ENCODE results near the gene CFAP100. TPM values are rescaled to one million over a fixed set of nuclear protein-coding genes. Genes with fewer than 3 reads are reported as not detected.

The CFAP100 gene
- total RNA-seq, 1 experiment from 2014 or later, result not detected

DNA sequence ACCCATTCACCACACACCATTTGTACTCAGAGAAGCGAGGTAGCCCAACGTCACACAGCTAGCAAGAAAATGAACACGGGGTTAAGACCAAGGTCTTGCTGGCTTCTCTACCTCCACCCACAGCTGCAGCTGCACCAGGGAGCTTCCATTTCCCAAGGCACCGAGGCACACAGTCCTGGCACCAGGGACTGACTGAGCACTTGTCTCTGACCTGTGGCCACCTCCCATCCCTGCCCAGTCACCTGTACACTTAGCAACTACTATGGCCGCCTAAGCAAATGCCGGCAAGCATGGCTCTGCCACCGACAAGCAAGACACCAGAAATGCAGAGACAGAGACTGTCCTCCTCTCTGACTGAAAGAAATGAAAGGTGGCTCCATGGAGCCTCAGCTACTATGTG lies 65.7 kb downstream of the CFAP100 start:
- DNase-seq (ENCODE audit: low read depth), result no peak

DNA sequence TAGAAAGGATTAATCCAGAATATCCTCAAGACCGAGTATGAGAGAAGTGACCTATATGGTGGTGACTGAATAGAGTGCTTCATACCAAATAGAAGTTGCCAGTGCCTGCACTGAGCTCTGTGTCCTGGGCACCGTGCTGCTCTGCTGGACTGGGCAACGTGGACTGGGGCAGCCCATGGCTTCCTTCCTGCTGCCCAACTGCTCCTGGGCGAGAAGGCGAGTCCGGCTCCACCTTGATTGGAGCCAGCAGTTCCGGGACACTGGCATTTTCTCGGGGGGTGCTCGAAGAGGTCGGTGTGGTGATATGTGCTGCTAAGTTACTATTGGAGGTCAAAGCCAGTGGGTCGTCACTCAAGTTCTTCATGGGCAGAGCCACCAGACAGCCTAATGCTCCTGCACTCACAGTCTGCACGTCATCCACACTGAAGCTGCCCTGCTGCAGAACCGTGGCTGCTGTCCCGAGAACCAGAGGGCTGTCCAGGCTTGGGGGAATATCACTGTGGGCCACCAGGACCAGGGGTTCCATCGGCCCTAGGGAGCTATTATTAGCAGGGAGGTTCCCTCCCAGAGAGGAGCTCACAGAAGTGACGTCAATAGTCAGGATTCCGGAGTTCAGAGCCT lies 66.9 kb downstream of the CFAP100 start:
- DNase-seq (ENCODE audit: low read depth), result no peak

- no peak for DNase-seq (ENCODE audit: low read depth)
Observed at GRCh38 chr3:126463521-126463920, 68.8 kb downstream of the CFAP100 start.

GRCh38 chr3:126464093-126464492 lies 69.4 kb downstream of the CFAP100 start:
- DNase-seq (ENCODE audit: low read depth), result no peak

- no peak for DNase-seq (ENCODE audit: low read depth)
Observed at GRCh38 chr3:126464494-126464893, 69.8 kb downstream of the CFAP100 start.

GRCh38 chr3:126464997-126465396 lies 70.3 kb downstream of the CFAP100 start:
- no peak for DNase-seq (ENCODE audit: low read depth)

- DNase-seq (ENCODE audit: low read depth), result no peak
Observed at GRCh38 chr3:126465928-126466544, 71.3 kb downstream of the CFAP100 start.

DNA sequence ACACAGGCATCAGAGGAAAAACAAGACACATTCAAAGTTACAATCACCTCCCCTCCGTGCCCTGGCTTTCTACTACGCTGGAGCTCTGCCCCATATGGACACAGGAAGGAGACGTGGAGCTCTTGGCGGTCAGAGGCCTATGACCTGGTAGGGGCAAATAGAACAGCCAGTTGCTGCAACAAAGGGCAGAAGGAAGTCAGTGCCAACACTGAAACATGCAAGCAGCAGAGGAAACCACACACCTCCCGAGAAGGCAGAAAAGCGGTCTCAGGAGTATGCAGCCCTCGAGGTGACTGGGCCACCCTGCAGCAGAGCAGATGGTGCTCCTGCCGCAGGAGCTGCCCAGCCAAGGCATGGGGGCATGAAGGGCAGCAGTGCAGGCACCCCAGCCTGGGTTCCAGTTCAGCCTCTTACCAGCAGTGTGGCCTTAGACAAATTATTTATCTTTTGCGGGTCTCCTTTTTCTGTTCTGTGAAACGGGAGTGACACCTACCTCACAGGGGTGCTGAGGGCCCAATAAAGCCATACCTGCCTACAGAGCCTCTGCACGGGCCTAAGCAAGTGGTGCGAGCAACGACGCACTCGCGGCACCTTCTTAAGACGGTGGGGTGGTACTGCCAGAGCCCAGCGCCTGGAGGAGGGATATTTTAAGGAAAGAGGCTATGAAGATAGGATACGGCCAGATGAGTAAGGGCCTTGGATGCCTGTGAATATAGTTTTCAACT lies 72.3 kb downstream of the CFAP100 start:
- no peak for DNase-seq (ENCODE audit: low read depth)

DNA sequence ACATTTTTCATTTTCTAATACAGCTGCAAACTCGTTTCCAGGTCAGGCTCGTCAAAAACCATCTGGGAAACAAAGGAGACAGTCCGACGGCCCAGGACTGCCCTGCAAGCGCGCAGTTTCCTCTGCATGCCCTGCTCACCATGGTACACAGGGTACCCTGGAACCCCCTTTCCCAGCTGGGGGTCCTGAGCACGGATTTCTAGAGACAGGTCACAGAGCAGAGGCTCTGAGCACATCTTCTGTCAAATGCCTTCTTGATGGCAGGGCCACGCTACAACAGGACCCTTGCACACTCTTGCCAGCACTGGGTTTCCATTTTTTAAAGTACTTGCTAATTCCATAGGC lies 72.9 kb downstream of the CFAP100 start:
- no peak for DNase-seq (ENCODE audit: low read depth)

DNA sequence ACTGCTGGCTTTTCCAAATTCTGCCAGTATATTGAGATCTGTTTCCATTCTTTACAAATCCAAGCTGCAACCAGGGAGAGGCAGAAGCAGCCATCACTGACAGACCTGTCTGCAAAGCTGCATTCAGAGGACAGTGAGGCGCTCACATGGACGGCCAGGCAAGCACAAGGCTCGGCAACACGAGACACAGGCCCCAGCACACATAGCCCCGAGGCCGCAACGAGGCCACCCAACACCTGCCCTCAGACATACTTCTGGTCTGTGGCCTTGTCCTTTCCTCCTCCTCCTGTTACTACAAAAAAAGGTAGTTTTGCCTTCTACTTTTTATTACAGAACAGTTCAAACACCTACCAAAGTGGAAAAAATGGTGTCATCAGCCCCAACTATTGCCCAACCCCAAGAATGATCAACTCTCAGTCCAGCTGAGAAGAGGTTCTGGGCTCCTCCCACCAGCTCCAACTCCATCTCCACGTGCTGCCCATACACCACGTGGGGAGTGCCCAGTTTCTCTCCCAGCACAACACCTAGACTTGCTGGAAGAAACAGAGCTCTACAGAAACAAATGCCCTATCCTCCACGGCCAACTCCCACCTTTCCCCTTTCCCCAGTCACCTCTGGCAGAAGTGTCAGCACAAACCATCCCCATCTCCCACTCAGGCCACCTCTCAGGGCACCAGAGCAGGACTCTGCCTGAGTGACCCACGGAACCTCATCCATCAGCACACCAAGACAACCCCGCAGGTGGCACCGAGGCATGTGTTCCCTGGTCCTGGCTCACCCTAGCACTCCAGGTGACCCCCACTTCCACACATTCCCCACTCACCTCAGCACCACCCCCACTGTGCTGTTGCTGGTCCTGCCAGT lies 73.6 kb downstream of the CFAP100 start:
- DNase-seq (ENCODE audit: low read depth), result no peak

DNA sequence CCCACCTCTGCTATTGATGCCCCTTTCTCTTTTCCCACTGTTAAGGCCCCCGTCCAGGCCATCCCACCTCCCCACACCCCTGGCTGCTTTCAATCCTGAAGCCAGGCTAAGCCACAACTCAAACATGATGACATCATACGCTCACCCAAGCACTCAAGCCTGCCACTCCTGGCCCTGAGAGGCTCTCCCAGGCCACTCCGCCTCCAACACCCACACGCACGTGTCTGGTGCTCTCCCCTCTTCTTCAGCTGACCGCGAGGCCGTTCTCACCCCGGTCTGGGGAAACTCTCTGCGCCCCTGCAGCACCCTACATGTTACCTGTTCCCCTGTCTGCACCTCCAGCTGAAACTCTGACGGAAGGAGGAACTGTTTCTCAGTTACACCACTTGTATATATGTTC lies 74.8 kb downstream of the CFAP100 start:
- no peak for DNase-seq (ENCODE audit: low read depth)

DNA sequence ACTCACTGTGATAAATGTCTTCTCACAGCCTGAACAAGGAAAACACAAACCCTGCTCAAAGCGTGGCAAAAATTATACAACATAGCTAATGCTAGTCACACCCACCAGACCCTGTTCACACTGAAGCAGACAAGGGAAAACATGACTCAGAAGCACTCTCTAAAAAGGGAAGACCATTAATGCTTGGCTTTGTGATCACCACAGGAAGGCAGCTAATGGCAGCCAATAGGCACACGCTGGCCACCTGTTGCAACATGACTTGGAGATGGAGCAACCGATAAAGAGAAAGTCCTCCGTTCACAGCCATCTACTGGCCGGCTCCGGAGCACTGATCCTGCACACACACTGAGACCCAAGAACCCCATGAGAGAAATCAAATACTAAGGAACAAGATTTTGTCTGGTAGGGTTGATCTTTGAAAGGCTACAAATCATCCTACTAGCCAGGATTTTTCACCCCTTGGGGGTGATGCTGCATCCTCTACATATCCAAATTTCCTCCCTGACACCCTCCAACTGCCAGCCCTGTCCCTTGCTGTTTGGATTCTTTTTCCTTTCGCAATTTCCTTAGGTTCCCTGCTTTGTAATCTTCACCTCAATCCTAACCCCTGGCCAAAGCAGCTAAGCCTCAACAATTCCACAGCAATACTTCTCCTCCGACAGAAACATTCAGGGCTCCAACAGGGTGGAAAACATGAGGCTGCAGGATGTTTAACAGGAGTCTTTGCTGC lies 77.7 kb downstream of the CFAP100 start:
- peak; percentile 92 for DNase-seq (ENCODE audit: low read depth)

- no peak for DNase-seq (ENCODE audit: low read depth)
Observed at GRCh38 chr3:126473292-126474168, 78.8 kb downstream of the CFAP100 start.

DNA sequence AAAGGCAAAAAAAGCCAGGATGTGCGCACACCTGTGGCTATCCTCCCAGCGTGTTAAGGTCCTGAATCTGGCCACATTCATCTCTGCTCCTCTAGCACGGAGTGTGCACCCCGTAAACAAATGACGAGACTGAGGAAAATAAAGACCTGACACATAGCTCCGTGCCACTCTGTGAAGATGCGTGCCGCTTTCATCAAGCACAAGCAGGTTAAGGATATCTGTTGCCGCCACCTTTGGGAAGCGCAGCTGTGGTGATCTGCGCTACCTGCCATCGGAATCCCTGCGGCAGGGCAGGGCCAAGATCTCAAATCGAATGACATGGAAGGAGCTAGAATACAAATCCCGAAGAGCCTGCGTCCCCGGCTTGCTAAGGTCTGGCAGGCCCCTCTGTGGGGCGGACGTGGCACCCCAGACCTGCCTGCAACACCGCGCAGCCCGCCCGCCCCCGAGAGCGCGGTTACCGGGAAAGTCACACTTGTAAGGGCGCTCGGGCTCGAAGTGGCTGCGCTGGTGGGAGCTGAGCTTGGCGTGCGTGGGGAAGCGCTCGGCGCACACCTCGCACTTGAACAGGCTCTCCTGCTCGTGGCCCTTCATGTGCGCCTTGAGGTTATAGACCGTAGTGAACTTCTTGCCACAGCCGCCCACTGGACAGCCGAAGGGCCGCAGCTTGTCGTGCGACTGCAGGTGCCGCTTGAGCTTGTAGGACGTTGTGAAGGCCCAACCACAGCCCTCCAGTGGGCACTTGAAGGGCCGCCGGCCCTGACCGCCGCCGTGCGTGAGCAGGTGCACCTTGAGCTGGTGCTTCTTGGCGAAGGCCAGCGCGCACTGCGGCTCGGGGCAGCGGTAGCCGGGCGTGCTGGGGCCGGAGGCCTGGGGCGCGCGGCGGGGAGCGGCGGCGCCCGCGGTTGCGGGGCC lies 80.0 kb downstream of the CFAP100 start:
- DNase-seq (ENCODE audit: low read depth), result peak; percentile 30

GRCh38 chr3:126475413-126476114 lies 80.9 kb downstream of the CFAP100 start, which contains the start of gene ZXDC:
TSS of gene ZXDC (minus strand) at chr3:126475891. CDS start at chr3:126475865, 26 bp downstream.
- peak; percentile 91 for DNase-seq (ENCODE audit: low read depth)

- no peak for DNase-seq (ENCODE audit: low read depth)
Observed at GRCh38 chr3:126476166-126477060, 81.7 kb downstream of the CFAP100 start.

DNA sequence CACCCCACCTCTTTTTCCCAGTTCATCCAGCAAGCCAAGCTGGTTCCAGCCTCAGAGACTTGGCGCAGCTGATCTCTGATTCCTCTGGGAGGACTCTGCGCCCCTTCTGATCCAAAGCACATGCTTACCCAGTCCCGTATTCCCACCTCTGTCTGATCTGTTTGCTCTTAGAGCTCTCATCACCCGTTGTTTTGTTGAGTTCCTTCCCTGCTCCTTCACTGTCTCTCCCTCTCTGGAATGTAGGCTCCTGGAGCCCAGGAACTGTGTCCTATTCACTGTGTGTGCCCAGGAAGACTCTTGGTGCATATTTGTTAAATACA lies 82.3 kb downstream of the CFAP100 start:
- no peak for DNase-seq (ENCODE audit: low read depth)

Data from LHCN-M2 (cell line).